Endothelial cell of umbilical vein (primary cell): ENCODE measurements around the gene PDPK1. TPM values are rescaled to one million over a fixed set of nuclear protein-coding genes. Genes with fewer than 3 reads are reported as not detected.
"Not testable (repeated sequence)": the region's sequence is repeated elsewhere in the genome, so short reads cannot be mapped to it uniquely, and the experiment has no call there.

Source experiments
- BruUV-seq: library from RNA; stranded (reverse); fragments of 400-500 nt; replicated peaks from 2 replicates; lab custom pipeline; 2021; lab: Mats Ljungman, UMichigan
- CTCF ChIA-PET: fragments of 300-600, 350-600 bp; sonication (Branson Sonifier 250); formaldehyde crosslinking; loops from one replicate; lab custom pipeline; 2021; ENCODE audit warnings: antibody characterized with exemption, inconsistent platforms; lab: Charles Lee
- POLR2A ChIA-PET: fragments of 300-600, 350-600 bp; sonication (Branson Sonifier 250); formaldehyde crosslinking; loops from one replicate; lab custom pipeline; 2021; ENCODE audit warnings: antibody characterized with exemption, inconsistent platforms; lab: Charles Lee
- DNase-seq: peaks from one replicate; pipeline ENCODE4 v3.0.0-alpha.2; 2011; ENCODE audit warnings: low read depth, low spot score
- FAIRE-seq: peaks from 2 replicates; lab custom pipeline; 2011; peaks lifted over from hg19 to GRCh38; lab: Jason Lieb, UNC
- H2AFZ ChIP-seq: 2 replicates; pipeline ENCODE4 v1.6.0; 2012; ENCODE audit warnings: low read depth, low read length, control low read depth, inconsistent platforms
- H3K27ac ChIP-seq: 2 replicates; pipeline ENCODE4 v1.5.1; 2011; ENCODE audit warnings: low read depth, mild to moderate bottlenecking, control low read depth, low read length, moderate library complexity; ENCODE audit not compliant: insufficient read depth
- H3K27me3 ChIP-seq, 2 experiments: 2 replicates each; pipeline versions ENCODE4 v1.6.0 to v1.6.1; 2011; ENCODE audit warnings: low read length in 2 of 2, mixed read lengths in 1 of 2; ENCODE audit not compliant: control insufficient read depth in 2 of 2, insufficient read depth in 2 of 2
- H3K36me3 ChIP-seq, 2 experiments: 2 replicates in 1 of 2; 3 replicates in 1 of 2; pipeline ENCODE4 v1.5.1; 2011; ENCODE audit warnings: low read length in 2 of 2, mild to moderate bottlenecking in 1 of 2, moderate library complexity in 1 of 2; ENCODE audit not compliant: control insufficient read depth in 2 of 2, insufficient read depth in 2 of 2; ENCODE audit errors: extremely low read depth in 1 of 2
- H3K4me1 ChIP-seq: 3 replicates; pipeline ENCODE4 v1.5.1; 2011; ENCODE audit warnings: mild to moderate bottlenecking, low read length; ENCODE audit not compliant: control insufficient read depth, insufficient read depth; ENCODE audit errors: extremely low read depth
- H3K4me2 ChIP-seq: 2 replicates; pipeline ENCODE4 v1.6.1; 2011; ENCODE audit warnings: low read length, control low read depth, mixed read lengths; ENCODE audit not compliant: insufficient read depth
- H3K4me3 ChIP-seq, 3 experiments: fragments of 200-600 bp in 1 of 3; sonication (generic), shearing (Covaris generic) in 1 of 3; replicated peaks in 1 of 3; 2 replicates each; pipeline ENCODE4 v1.5.1; 2011 to 2016; ENCODE audit warnings: control low read depth in 3 of 3, low read length in 3 of 3, mild to moderate bottlenecking in 2 of 3, inconsistent platforms in 1 of 3, low read depth in 1 of 3, moderate library complexity in 1 of 3; ENCODE audit not compliant: insufficient read depth in 1 of 3
- H3K79me2 ChIP-seq: 2 replicates; pipeline ENCODE4 v1.6.0; 2012; ENCODE audit warnings: low read length, inconsistent platforms; ENCODE audit not compliant: control insufficient read depth, insufficient read depth
- H3K9ac ChIP-seq: replicated peaks from 2 replicates; pipeline ENCODE3; 2011; ENCODE audit warnings: low read length, control low read depth; ENCODE audit not compliant: insufficient read depth; ENCODE audit errors: extremely low read depth
- H3K9me1 ChIP-seq: replicated peaks from 3 replicates; pipeline ENCODE4 v1.6.0; 2011; ENCODE audit warnings: mild to moderate bottlenecking, low read length; ENCODE audit not compliant: control insufficient read depth, insufficient read depth; ENCODE audit errors: extremely low read depth
- H3K9me3 ChIP-seq: replicated peaks from 2 replicates; pipeline ENCODE4 v1.5.1; 2012; ENCODE audit warnings: low read length, inconsistent platforms; ENCODE audit not compliant: control insufficient read depth, insufficient read depth
- H4K20me1 ChIP-seq: replicated peaks from 2 replicates; pipeline ENCODE3; 2011; ENCODE audit warnings: mild to moderate bottlenecking, low read length; ENCODE audit not compliant: control insufficient read depth, insufficient read depth; ENCODE audit errors: extremely low read depth
- dilution Hi-C: fragments of 300-500 bp; cut with MboI; formaldehyde crosslinking; loops from one replicate; pipeline ENCODE4 v1.15.0; 2019; ENCODE audit warnings: low sequenced_read_pairs; ENCODE audit not compliant: extremely low pct_ligation_motif_present
- intact Hi-C: fragments of 100-400 bp; cut with micrococcal nuclease; formaldehyde crosslinking; loops from one replicate; pipeline ENCODE4 v1.10.0; 2022
- polyA plus RNA-seq, 4 experiments: library from polyadenylated mRNA; depleted of rRNA in 3 of 4; stranded (reverse) in 3 of 4; unstranded in 1 of 4; fragments of >200 nt; gene quantifications; 2 replicates each; pipeline versions ENCODE4 v1.2.1 to v1.2.3, GENCODE V29; 2011 to 2012; ENCODE audit warnings: missing spikeins in 1 of 4
- total RNA-seq: library from RNA; stranded (reverse); gene quantifications from 2 replicates; pipeline ENCODE4 v1.2.3, GENCODE V29; 2021

Gene PDPK1
- total and polyA plus RNA-seq, 2 donors (not counting 3 experiments of a cell fraction or from before 2014, with no cell fraction given) = 22.4 to 37.3 TPM

GRCh38 chr16:2575839-2576238 lies 38.0 kb downstream of the PDPK1 start:
- CTCF ChIA-PET, DNase-seq, H3K9ac ChIP-seq, H2AFZ ChIP-seq, H3K4me1 ChIP-seq, H3K79me2 ChIP-seq, intact Hi-C loops, dilution Hi-C loops, POLR2A ChIA-PET, H3K27ac ChIP-seq, H3K27me3 ChIP-seq, H3K36me3 ChIP-seq, H3K4me3 ChIP-seq, BruUV-seq, FAIRE-seq, H4K20me1 ChIP-seq, H3K4me2 ChIP-seq, H3K9me3 ChIP-seq, H3K9me1 ChIP-seq: not testable (repeated sequence)

GRCh38 chr16:2577044-2577443 lies 39.2 kb downstream of the PDPK1 start:
- H2AFZ ChIP-seq, POLR2A ChIA-PET, BruUV-seq: not testable (repeated sequence)

GRCh38 chr16:2578905-2579304 lies 41.1 kb downstream of the PDPK1 start:
- H3K4me2 ChIP-seq, H2AFZ ChIP-seq, intact Hi-C loops, H3K9ac ChIP-seq, H3K79me2 ChIP-seq, POLR2A ChIA-PET, H3K4me3 ChIP-seq, dilution Hi-C loops, BruUV-seq, H3K9me1 ChIP-seq, DNase-seq, FAIRE-seq, H3K4me1 ChIP-seq, H3K36me3 ChIP-seq, H3K9me3 ChIP-seq, H3K27me3 ChIP-seq, H3K27ac ChIP-seq, H4K20me1 ChIP-seq, CTCF ChIA-PET: not testable (repeated sequence)

More at GRCh38 chr16:2577044-2577443, 39.2 kb downstream of the PDPK1 start:
- H3K9ac ChIP-seq, H3K4me3 ChIP-seq, H3K36me3 ChIP-seq, DNase-seq, dilution Hi-C loops, H3K9me3 ChIP-seq, intact Hi-C loops, CTCF ChIA-PET, H3K27ac ChIP-seq, H3K79me2 ChIP-seq, H3K9me1 ChIP-seq, H3K4me1 ChIP-seq, FAIRE-seq, H3K4me2 ChIP-seq, H3K27me3 ChIP-seq, H4K20me1 ChIP-seq: not testable (repeated sequence)

GRCh38 chr16:2580143-2580542 lies 42.3 kb downstream of the PDPK1 start:
- H2AFZ ChIP-seq, H4K20me1 ChIP-seq, BruUV-seq, CTCF ChIA-PET, H3K79me2 ChIP-seq, H3K27ac ChIP-seq, H3K4me2 ChIP-seq, H3K4me3 ChIP-seq, H3K4me1 ChIP-seq, H3K36me3 ChIP-seq, H3K27me3 ChIP-seq, intact Hi-C loops, H3K9me1 ChIP-seq, H3K9ac ChIP-seq, DNase-seq, dilution Hi-C loops, H3K9me3 ChIP-seq, POLR2A ChIA-PET: not testable (repeated sequence)
- FAIRE-seq = peak; percentile 75
